ENCODE results near the gene RCOR3. TPM values are rescaled to one million over a fixed set of nuclear protein-coding genes. Genes with fewer than 3 reads are reported as not detected.

The RCOR3 gene
- total and polyA plus RNA-seq, 2 of the 8 experiments (the other 6 are each of a cell fraction or from before 2014, with no cell fraction given) = 21.4 to 36.3 TPM

DNA sequence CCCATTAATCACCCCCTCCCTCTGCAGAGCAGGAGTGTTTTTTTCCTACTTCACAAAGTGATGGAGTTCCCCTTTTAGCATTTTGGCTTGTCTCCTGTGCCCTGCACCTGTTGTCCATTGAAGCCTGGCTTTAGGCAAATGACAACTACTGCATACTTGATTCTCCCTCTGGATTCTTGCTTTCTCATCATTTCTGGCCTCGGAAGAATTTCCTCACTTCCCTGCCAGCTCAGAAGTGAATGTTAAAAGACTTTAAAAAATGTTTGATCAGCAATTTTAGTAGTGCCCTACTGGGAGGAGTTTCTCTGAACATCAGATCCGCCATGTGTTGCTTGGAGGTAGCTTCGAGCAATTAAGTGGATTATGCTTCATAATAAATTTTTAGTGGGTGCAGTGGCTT, 28.1 kb downstream of the RCOR3 start:
- Histone ChIP-seq H3K27ac (ENCODE audit: low read depth, low read length) (no peak overlapping the region), H4K91ac (replicated peaks; ENCODE audit: insufficient read length, low read length) (no peak overlapping the region), H3K14ac (ENCODE audit: insufficient read length) (no peak overlapping the region), H3K27me3 (replicated peaks in 1 of 4; ENCODE audit: control insufficient read depth in 3 of 4, extremely low read depth in 1 of 4, insufficient read depth in 3 of 4, low read length in 3 of 4) (no peaks in the 10 kb centered on the region), H3K4ac (replicated peaks; ENCODE audit: insufficient read length, low read depth, low read length) (no peak overlapping the region), H3K4me1 (replicated peaks in 1 of 4; ENCODE audit: control insufficient read depth in 3 of 4, insufficient read depth in 4 of 4, low read length in 3 of 4) (no peaks in the 10 kb centered on the region), H4K5ac (ENCODE audit: insufficient read length, low read depth, low read length) (no peak overlapping the region), H2BK20ac (ENCODE audit: low read length) (no peak overlapping the region), H3K23ac (ENCODE audit: insufficient read length) (no peak overlapping the region), H3K18ac (ENCODE audit: extremely low read depth, low read length) (no peak overlapping the region), H3K79me2 (ENCODE audit: control insufficient read depth in 1 of 2, insufficient read depth in 2 of 2, low read length in 2 of 2) (no peaks in the 10 kb centered on the region), H3K36me3 (ENCODE audit: control insufficient read depth in 2 of 4, insufficient read depth in 4 of 4, low read length in 3 of 4) (peaks cover 7 to 53% (median 32%) of the 10 kb centered on the region in 4 experiments), H2BK15ac (ENCODE audit: low read length) (no peak overlapping the region), H3K23me2 (ENCODE audit: low read depth, low read length) (no peaks in the 10 kb centered on the region), H3K9ac (replicated peaks in 1 of 4; ENCODE audit: extremely low read depth in 1 of 4, low read depth in 3 of 4, low read length in 3 of 4) (no peak overlapping the region), H2AK5ac (ENCODE audit: low read depth, low read length) (no peak overlapping the region), H3K4me2 (ENCODE audit: insufficient read depth in 1 of 2, low read depth in 2 of 2, low read length in 2 of 2) (no peak overlapping the region), H4K20me1 (replicated peaks in 1 of 2; ENCODE audit: control insufficient read depth in 1 of 2, insufficient read depth in 2 of 2, low read length in 2 of 2) (peaks cover 0 to 2% of the 10 kb centered on the region in 2 experiments), H3K56ac (replicated peaks; ENCODE audit: insufficient read length, low read depth, low read length) (no peak overlapping the region), H2AFZ (ENCODE audit: low read length) (no peak overlapping the region), H2BK120ac (replicated peaks; ENCODE audit: low read depth, low read length) (no peak overlapping the region), H2BK5ac (ENCODE audit: low read depth, low read length) (no peak overlapping the region), H2BK12ac (ENCODE audit: low read depth, low read length) (no peak overlapping the region), H3K79me1 (ENCODE audit: low read depth, low read length) (peaks cover 3% of the 10 kb centered on the region; the same call in 1 of the 2 replicates), H4K8ac (ENCODE audit: extremely low read depth, insufficient read depth, low read length) (no peak overlapping the region), H3K9me3 (ENCODE audit: insufficient read depth in 2 of 2, low read depth in 1 of 2, low read length in 1 of 2) (no peaks in the 10 kb centered on the region), H3K4me3 (ENCODE audit: extremely low read depth in 1 of 4, insufficient read depth in 2 of 4, low read depth in 3 of 4, low read length in 4 of 4) (no peak overlapping the region)
- CTCF ChIA-PET (ENCODE audit: partially characterized antibody) = no interaction called here
- no peak for DNase-seq (ENCODE audit: low read depth in 1 of 2, low spot score in 2 of 2)
- POLR2A ChIA-PET (ENCODE audit: partially characterized antibody) = no interaction called here
- 92% methylated on average over 3 of the region's 3 CpGs; no CpG with 5 or more reads in 1 of the 2 experiments for WGBS, 2 experiments (ENCODE audit: extremely low coverage in 1 of 2, insufficient coverage in 1 of 2, insufficient read length in 1 of 2, insufficient replicate concordance in 2 of 2, low coverage in 1 of 2, low lambda C conversion rate in 2 of 2, missing lambda C conversion rate in 1 of 2)
- no peak for FAIRE-seq
- TF ChIP-seq, protein P1, sequence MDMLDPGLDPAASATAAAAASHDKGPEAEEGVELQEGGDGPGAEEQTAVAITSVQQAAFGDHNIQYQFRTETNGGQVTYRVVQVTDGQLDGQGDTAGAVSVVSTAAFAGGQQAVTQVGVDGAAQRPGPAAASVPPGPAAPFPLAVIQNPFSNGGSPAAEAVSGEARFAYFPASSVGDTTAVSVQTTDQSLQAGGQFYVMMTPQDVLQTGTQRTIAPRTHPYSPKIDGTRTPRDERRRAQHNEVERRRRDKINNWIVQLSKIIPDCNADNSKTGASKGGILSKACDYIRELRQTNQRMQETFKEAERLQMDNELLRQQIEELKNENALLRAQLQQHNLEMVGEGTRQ (IDR thresholded peaks at IDR 0.05; ENCODE audit: low read length) = no peak
- peak; percentile 76; the same call in 1 of the 2 replicates for TF ChIP-seq MAFK (IDR thresholded peaks at IDR 0.05; ENCODE audit: low read depth, low read length)
